T-helper 9 cell (primary cell): ENCODE measurements around the gene CYLD.

Experiments used
- DNase-seq: peaks from one replicate; pipeline ENCODE4 v3.0.0-alpha.2; 2020
- total RNA-seq, 2 donors: gene quantifications; one replicate each; lab custom pipeline; 2026; lab: John Stamatoyannopoulos, UW

CYLD gene
- total RNA-seq, result 612 to 909 reads per million in 2 donors

DNA sequence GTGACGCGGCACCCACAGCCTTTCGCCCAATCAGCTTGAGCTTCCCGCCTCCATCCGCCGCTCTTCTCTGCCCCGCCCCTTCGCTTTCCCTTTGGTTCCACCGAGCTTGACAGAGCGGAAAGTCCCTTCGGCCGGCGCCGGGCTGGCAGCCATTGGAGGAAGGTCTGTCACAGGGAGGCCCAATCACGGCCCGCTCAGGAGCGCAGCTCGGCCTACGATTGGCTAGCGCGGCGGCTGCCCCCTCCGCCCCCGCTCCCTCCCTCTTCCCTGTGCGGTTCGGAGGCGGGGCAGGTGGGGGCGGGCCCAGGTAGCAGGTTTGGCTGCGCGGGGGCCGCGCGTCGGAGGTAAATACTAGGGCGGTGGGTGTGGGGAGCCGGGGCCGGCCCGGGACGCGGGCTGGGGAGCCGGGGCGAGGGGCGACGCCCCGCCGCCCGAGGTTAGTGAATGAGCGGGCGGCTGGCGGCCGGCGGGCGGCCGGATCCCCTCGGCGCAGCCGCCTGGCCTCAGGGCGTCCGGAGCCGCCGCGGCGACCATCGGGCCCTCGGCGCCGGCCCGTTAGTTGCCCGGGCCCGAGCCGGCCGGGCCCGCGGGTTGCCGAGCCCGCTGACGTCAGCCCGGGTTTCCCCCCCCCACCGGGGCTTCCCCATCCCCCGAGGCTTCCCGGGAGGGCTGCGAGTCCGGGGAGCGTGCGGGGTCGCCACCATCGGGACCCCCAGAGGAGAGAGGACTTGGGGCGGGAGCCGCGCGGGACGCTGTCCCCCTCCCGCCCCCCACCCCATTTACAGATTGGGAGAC lies at the start of gene CYLD:
TSS of gene CYLD (plus strand) at position 306 of the 795 bp plus-strand sequence. CDS start 7,613 bp downstream, outside the sequence.
- peak; percentile 98 for DNase-seq

GRCh38 chr16:50692644-50692998 lies 49.3 kb upstream of the CYLD start:
- DNase-seq, result no peak

- no peak for DNase-seq
Observed at GRCh38 chr16:50692999-50693781, 48.7 kb upstream of the CYLD start, which contains the start of gene NOD2. TSS of gene NOD2 (plus strand) at chr16:50693606. CDS start at chr16:50699496, 5,890 bp downstream.

GRCh38 chr16:50694206-50694605 lies 47.7 kb upstream of the CYLD start:
- no peak for DNase-seq

DNA sequence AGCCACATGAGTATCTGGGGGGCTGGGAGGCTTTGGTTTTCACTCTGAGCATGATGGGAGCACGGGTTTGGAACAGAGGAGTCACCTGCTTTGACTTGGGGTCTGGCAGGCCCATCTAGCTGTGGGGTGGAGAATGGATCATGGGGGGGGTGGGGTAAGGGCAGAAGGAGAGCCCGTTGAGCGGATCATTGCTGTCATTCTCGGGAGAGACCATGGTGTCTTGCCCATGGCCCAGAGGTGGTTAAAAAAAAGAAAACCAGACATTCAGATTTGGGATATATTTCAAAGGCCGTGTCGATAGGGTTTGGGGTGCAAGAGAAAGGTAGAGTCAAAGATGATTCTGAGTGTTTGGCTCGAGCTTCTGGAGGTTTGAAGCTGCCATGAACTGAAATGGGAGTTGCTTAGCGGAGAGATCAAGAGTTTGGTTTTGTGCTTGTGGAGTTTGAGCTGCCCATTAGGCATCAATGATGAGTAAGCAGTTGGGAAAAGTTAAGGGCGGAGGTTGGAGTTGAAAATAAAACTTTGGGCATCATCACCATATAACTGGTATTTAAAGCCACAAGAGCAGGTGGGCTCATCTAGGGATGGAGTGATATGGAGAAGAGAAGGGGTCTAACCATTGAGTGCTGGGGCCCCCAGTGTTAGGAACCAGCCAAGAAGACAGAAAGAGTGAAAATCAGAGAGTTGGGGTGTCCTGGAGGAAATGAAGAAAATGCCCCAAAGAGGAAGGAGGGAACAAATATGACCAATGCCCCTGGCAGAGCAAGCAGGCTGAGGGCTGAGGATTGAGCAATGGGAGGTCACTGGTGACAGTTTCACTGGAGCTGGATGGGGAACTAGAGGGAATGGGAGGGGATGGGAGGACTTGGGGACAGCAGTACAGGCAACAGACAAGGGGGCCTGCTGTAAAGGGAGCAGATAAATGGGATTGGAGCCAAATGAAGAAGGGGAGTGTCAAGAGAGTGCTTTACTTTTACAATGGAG lies 46.6 kb upstream of the CYLD start:
- DNase-seq, result no peak

DNA sequence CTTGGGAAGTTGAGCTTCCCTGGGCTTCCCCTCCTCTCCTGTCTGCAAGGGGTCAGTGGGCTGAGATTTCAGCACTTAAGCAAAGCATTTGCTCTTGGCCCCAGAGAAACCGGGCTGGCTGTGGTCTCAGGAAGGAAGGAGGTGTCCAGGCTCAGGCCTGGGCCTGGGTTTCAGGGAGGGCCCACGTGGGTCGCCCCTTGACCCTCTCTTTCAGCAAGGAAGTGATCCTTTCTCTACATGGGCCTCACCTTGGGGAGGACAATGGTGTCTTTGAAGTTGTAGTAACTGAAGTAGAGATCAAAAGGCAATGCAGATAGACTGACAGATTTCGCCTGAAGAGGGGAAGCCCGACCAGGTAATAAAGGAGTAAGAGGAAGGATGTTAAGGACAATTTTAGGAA lies 45.8 kb upstream of the CYLD start:
- no peak for DNase-seq

GRCh38 chr16:50696575-50697420 lies 45.1 kb upstream of the CYLD start:
- DNase-seq, result peak; percentile 58

DNA sequence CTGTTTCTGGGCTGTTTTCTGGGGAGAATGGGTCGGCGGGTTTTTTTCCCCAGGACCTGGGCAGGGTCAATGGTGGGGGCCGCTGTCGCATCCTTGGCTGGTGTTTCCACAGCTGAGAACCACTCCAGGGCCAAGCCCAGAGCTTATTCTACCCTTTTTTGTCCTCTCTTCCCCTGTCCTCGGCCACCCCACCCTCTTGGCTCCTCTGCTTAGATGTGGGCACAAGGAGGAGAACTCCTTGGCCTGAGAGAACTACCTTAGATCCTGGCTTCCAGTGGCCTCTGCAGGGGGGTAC lies 44.5 kb upstream of the CYLD start:
- DNase-seq, result no peak

DNA sequence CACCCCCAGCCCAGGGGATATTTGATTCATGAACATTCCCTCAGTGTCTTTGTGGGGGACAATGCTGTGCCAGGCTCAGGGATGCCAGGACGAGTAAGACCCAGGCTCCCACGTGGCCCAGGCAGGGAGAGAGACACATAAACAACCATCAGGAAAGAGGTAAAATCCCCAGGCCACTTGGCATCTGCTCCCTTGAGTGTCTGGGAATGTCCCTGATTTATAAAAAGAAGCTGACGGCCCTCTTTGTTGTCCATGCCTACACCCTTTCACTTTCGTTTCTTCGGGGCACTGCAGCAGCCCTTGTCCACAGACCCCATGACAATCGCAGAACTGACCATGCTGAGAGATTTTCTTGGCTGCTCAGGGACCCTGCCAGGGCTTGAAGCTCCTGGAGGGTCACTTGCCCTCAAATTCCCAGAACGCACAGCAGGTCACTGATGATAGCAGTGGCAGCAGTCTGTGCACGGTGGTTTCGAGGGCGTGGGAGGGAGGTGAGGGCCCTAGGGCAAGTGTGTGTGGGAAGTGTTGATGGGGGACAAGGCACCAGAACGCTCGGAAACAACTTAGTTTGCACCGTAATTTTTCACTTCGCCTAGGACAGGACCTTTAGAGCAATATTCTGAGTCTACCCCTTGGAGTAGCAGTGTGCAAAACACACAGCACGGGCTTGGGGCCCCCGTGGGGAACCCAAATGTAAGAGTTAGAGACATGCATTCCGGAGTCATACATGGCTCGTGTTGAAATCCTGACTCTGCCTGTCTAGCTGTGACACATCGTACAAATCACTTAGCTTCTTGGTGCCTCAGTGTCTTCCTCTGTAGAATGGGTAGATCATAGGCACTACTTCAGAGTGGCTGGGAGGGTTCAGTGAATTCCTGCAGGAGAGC lies 43.8 kb upstream of the CYLD start:
- no peak for DNase-seq

DNA sequence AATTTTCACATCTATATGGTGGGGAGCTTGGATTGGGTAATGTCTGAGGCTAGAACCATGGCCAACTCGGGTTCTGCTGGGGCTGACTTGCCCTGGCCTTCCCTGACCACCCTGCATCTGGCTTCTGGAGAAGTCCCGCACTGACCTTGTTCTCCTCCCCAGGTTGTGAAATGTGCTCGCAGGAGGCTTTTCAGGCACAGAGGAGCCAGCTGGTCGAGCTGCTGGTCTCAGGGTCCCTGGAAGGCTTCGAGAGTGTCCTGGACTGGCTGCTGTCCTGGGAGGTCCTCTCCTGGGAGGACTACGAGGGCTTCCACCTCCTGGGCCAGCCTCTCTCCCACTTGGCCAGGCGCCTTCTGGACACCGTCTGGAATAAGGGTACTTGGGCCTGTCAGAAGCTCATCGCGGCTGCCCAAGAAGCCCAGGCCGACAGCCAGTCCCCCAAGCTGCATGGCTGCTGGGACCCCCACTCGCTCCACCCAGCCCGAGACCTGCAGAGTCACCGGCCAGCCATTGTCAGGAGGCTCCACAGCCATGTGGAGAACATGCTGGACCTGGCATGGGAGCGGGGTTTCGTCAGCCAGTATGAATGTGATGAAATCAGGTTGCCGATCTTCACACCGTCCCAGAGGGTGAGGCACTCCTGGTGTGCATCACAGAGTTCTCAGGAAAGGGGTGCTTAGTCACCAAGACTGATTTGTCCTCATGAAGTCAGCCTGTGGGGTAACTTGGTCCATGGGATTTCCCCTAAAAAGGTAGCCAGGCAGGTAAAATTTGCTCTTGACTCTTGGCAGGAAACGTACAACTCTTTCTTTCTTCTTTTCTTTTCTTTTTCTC lies 42.3 kb upstream of the CYLD start:
- DNase-seq, result peak; percentile 34

- DNase-seq, result no peak
Observed at GRCh38 chr16:50702725-50703124, 39.2 kb upstream of the CYLD start.

GRCh38 chr16:50704245-50704644 lies 37.6 kb upstream of the CYLD start:
- DNase-seq, result no peak

- DNase-seq, result no peak
Observed at GRCh38 chr16:50705436-50706110, 36.3 kb upstream of the CYLD start.

DNA sequence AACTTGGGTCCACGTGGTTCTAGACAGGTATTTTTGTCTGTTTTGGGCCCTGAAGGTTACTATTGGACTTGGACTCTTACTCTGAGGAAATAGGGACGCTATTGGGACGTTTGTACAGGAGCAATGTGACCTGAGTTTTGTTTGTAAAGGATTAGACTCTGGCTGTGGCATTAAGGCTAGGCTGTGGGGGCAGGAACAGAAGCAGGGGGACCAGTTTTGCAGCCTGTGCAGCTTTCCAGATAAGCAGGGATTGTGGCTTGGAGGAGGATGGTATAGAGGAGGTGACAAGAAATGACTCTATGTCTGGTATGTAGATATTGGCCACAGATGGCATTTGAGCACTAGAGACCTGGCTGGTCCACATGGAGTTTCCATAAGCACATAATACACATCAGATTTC lies 35.6 kb upstream of the CYLD start:
- DNase-seq, result no peak

DNA sequence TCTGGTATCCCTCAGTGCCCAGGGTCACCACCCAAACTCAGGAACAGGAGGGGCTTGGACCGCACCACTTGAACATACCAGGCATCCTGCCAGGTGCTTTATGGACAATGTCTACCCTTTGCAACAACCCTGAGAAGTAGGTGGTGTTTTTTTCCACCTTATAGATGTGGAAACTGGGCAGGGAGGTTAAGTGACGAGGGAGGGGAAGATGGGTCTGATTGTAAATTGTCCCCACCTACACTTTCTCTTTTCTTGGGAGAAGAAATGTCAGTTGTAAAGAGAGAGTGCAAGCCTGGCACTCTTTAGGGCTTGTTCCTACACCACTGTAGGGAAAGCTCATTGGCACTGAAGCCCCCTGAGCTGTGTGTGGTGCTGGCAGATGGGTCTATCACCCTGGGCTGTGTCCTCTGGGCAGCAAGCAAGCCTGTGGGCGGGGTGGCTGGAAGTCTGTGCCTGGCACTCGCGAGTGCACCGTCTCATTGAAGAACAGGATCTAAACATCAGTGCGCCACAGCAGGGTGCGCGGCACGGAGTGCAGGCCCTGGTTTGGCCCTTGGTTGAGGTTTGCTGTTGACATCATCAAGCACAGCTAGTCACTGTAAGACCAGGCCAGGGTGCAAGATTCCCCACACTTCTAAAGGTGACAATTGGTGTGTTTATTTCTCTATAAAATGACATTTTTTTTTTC lies 33.4 kb upstream of the CYLD start:
- DNase-seq, result no peak

DNA sequence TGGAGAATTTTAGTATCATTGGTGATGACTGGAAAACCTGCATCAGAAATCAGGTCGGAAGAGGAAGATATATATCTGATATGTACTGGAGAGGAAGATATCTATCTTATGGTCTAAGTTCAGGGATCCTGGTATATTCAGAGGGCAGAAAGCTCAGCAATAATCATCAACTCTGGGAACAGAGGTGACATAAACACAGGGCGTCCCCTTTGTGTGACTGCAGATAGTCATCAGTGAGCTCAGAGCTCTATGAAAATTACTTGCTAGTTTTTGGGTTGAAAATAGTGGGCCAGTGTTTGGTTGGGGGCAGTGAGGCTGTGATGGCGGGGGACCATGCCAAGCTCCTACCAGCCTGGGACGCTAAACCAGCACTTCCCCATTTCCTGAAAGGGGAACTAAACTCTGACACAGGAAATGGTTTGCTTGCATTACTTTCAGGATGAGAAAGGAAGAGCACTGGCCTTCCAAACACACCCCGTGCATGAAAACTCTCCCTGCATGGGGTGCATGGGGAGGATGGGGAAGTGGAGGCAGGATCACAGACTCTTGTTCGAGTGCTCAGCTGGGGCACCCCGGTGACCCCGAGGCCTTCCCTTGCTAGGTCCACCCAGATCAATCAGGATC lies 32.7 kb upstream of the CYLD start:
- no peak for DNase-seq

GRCh38 chr16:50709980-50710379 lies 31.9 kb upstream of the CYLD start:
- no peak for DNase-seq

- no peak for DNase-seq
Observed at GRCh38 chr16:50711040-50711439, 30.8 kb upstream of the CYLD start.
